Nephron (organoid): ENCODE measurements around the gene MCHR1.
A peak's percentile ranks its signal among the peaks of the same experiment; 100 is the strongest.

Experiments used
- H3K27ac Mint-ChIP-seq, 3 experiments: 2 replicates each; pipeline ENCODE4 v1.8.0; 2020; ENCODE audit warnings: mixed read lengths in 3 of 3, mild to moderate bottlenecking in 2 of 3, moderate library complexity in 1 of 3
- H3K27me3 Mint-ChIP-seq: 2 replicates; pipeline ENCODE4 v1.8.0; 2021; ENCODE audit warnings: low read depth, mild to moderate bottlenecking, moderate library complexity, mixed read lengths
- H3K36me3 Mint-ChIP-seq: 2 replicates; pipeline ENCODE4 v1.8.0; 2020; ENCODE audit warnings: low read depth, mixed read lengths
- H3K4me1 Mint-ChIP-seq: 2 replicates; pipeline ENCODE4 v1.8.0; 2020; ENCODE audit warnings: mixed read lengths
- H3K4me3 Mint-ChIP-seq, 3 experiments: 2 replicates each; pipeline ENCODE4 v1.8.0; 2020; ENCODE audit warnings: mild to moderate bottlenecking in 3 of 3, mixed read lengths in 3 of 3, moderate library complexity in 2 of 3
- H3K9me3 Mint-ChIP-seq: 2 replicates; pipeline ENCODE4 v1.8.0; 2020; ENCODE audit warnings: mixed read lengths
- CTCF ChIP-seq, 3 experiments: fragments of 200-600 bp; sonication (generic); IDR thresholded peaks; one replicate each; pipeline ENCODE4 v1.5.0; 2021; ENCODE audit warnings: antibody characterized with exemption in 3 of 3; ENCODE audit not compliant: unreplicated experiment in 3 of 3

The MCHR1 gene

GRCh38 chr22:40642316-40642715 is 37.0 kb upstream of the MCHR1 start:
- Mint-ChIP-seq H3K27me3 (no peaks in the 10 kb centered on the region), H3K4me1 (peaks cover 6% of the 10 kb centered on the region), H3K9me3 (no peaks in the 10 kb centered on the region), H3K4me3 (no peak overlapping the region), H3K36me3 (no peaks in the 10 kb centered on the region), H3K27ac (no peak overlapping the region)
- TF ChIP-seq CTCF (IDR thresholded peaks at IDR 0.05; ENCODE audit: unreplicated experiment in 3 of 3) = no peak

- H3K27me3 Mint-ChIP-seq = peaks cover 3% of the 10 kb centered on the region
- no peaks in the 10 kb centered on the region for H3K9me3 Mint-ChIP-seq
- no peak overlapping the region for H3K4me3 Mint-ChIP-seq
- H3K4me1 Mint-ChIP-seq = no peaks in the 10 kb centered on the region
- peak overlapping the region; percentile 47 to 67 (median 67) for H3K27ac Mint-ChIP-seq
- H3K36me3 Mint-ChIP-seq = no peaks in the 10 kb centered on the region
- no peak for TF ChIP-seq CTCF (IDR thresholded peaks at IDR 0.05; ENCODE audit: unreplicated experiment in 3 of 3)
These were observed 33.6 kb upstream of the MCHR1 start for GRCh38 chr22:40645579-40646197.

GRCh38 chr22:40648386-40648785 is 30.9 kb upstream of the MCHR1 start:
- peak overlapping the region; percentile 28 to 54 (median 42) for H3K27ac Mint-ChIP-seq
- H3K9me3 Mint-ChIP-seq = no peaks in the 10 kb centered on the region
- peaks cover 5% of the 10 kb centered on the region for H3K27me3 Mint-ChIP-seq
- no peak overlapping the region for H3K4me3 Mint-ChIP-seq
- no peak for TF ChIP-seq CTCF (IDR thresholded peaks at IDR 0.05; ENCODE audit: unreplicated experiment in 3 of 3)
- peaks cover 18% of the 10 kb centered on the region for H3K4me1 Mint-ChIP-seq
- no peaks in the 10 kb centered on the region for H3K36me3 Mint-ChIP-seq

- no peak for TF ChIP-seq CTCF (IDR thresholded peaks at IDR 0.05; ENCODE audit: unreplicated experiment in 3 of 3)
- Mint-ChIP-seq H3K27ac (peak overlapping the region; percentile 95 to 98 (median 98)), H3K4me1 (peaks cover 32% of the 10 kb centered on the region), H3K9me3 (no peaks in the 10 kb centered on the region), H3K27me3 (peaks cover 5% of the 10 kb centered on the region), H3K36me3 (no peaks in the 10 kb centered on the region), H3K4me3 (no peak overlapping the region)
These were observed 28.2 kb upstream of the MCHR1 start for GRCh38 chr22:40651057-40651456.

- H3K36me3 Mint-ChIP-seq = no peaks in the 10 kb centered on the region
- peaks cover 32% of the 10 kb centered on the region for H3K4me1 Mint-ChIP-seq
- H3K27ac Mint-ChIP-seq = peak overlapping the region; percentile 95 to 98 (median 98)
- TF ChIP-seq CTCF (IDR thresholded peaks at IDR 0.05; ENCODE audit: unreplicated experiment in 3 of 3) = no peak
- H3K4me3 Mint-ChIP-seq = peak overlapping the region; percentile 81 to 84 (median 84)
- no peaks in the 10 kb centered on the region for H3K9me3 Mint-ChIP-seq
- H3K27me3 Mint-ChIP-seq = peaks cover 5% of the 10 kb centered on the region
These were observed 27.5 kb upstream of the MCHR1 start for GRCh38 chr22:40651563-40652501.
